ENCODE data around the gene KAZN.

KAZN gene

GRCh38 chr1:14987829-14988603 is 389.5 kb downstream of the KAZN start:
- Mint-ChIP-seq H3K9me3 (no peaks in the 10 kb centered on the region), H3K27ac (no peak overlapping the region), H3K4me3 (no peak overlapping the region), H3K36me3 (ENCODE audit: low read depth) (no peaks in the 10 kb centered on the region), H3K27me3 (ENCODE audit: low read depth, poor library complexity) (peaks cover 2% of the 10 kb centered on the region), H3K4me1 (peaks cover 13% of the 10 kb centered on the region)
- TF ChIP-seq CTCF (IDR thresholded peaks at IDR 0.05): no peak
- DNase-seq: no peak

GRCh38 chr1:14988636-14989035 is 390.2 kb downstream of the KAZN start:
- Mint-ChIP-seq H3K9me3 (no peaks in the 10 kb centered on the region), H3K4me3 (no peak overlapping the region), H3K36me3 (ENCODE audit: low read depth) (no peaks in the 10 kb centered on the region), H3K4me1 (peaks cover 15% of the 10 kb centered on the region), H3K27me3 (ENCODE audit: low read depth, poor library complexity) (peaks cover 2% of the 10 kb centered on the region), H3K27ac (no peak overlapping the region)
- no peak for TF ChIP-seq CTCF (IDR thresholded peaks at IDR 0.05)
- DNase-seq: no peak

- peak overlapping the region; percentile 70 for H3K27ac Mint-ChIP-seq
- H3K36me3 Mint-ChIP-seq (ENCODE audit: low read depth): no peaks in the 10 kb centered on the region
- no peaks in the 10 kb centered on the region for H3K27me3 Mint-ChIP-seq (ENCODE audit: low read depth, poor library complexity)
- H3K4me3 Mint-ChIP-seq: no peak overlapping the region
- H3K9me3 Mint-ChIP-seq: no peaks in the 10 kb centered on the region
- TF ChIP-seq CTCF (IDR thresholded peaks at IDR 0.05): no peak
- peaks cover 25% of the 10 kb centered on the region for H3K4me1 Mint-ChIP-seq
- no peak for DNase-seq
Observed at GRCh38 chr1:14989931-14990728, 391.6 kb downstream of the KAZN start.

GRCh38 chr1:14993414-14993813 is 394.9 kb downstream of the KAZN start:
- no peaks in the 10 kb centered on the region for H3K27me3 Mint-ChIP-seq (ENCODE audit: low read depth, poor library complexity)
- TF ChIP-seq CTCF (IDR thresholded peaks at IDR 0.05): no peak
- H3K36me3 Mint-ChIP-seq (ENCODE audit: low read depth): no peaks in the 10 kb centered on the region
- peak overlapping the region; percentile 36 for H3K27ac Mint-ChIP-seq
- DNase-seq: no peak
- H3K4me1 Mint-ChIP-seq: peaks cover 42% of the 10 kb centered on the region
- H3K9me3 Mint-ChIP-seq: no peaks in the 10 kb centered on the region
- H3K4me3 Mint-ChIP-seq: no peak overlapping the region

GRCh38 chr1:14994148-14994547 is 395.7 kb downstream of the KAZN start:
- H3K27me3 Mint-ChIP-seq (ENCODE audit: low read depth, poor library complexity): no peaks in the 10 kb centered on the region
- no peaks in the 10 kb centered on the region for H3K9me3 Mint-ChIP-seq
- no peak for DNase-seq
- peaks cover 41% of the 10 kb centered on the region for H3K4me1 Mint-ChIP-seq
- no peak for TF ChIP-seq CTCF (IDR thresholded peaks at IDR 0.05)
- H3K27ac Mint-ChIP-seq: peak overlapping the region; percentile 82
- no peak overlapping the region for H3K4me3 Mint-ChIP-seq
- H3K36me3 Mint-ChIP-seq (ENCODE audit: low read depth): no peaks in the 10 kb centered on the region

Data from nephron progenitor cell (in vitro differentiated cells).